HG03521 (cell line): Measurements from ENCODE around the gene PTPRK.
"Not testable (repeated sequence)": the region's sequence is repeated elsewhere in the genome, so short reads cannot be mapped to it uniquely, and the experiment has no call there.

ENCODE experiments used
- ATAC-seq: cut with Tn5 transposase; IDR thresholded peaks from one replicate; pipeline ENCODE4 v1.9.1; 2021; ENCODE audit warnings: mild to moderate bottlenecking, moderate library complexity; ENCODE audit not compliant: unreplicated experiment

Gene PTPRK

DNA sequence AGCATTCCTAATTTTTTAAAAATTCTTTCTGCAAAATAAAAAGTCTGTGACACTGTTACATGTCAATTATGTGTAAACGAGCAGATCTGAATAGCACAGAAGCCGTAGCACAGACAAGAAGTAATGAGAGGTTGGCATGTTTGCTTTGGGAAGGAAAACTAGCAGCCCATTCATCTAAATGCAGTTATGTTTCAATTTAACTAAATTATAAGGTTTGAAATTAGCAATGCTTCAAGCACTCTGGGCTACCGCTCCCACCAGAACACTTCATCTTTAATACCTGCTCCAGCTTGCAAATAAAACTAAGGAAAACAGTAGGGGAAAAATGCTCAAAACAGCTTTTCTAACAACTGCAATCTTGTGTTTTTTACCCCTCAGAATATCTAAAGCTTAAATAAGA is 73.9 kb downstream of the PTPRK start:
- no peak for ATAC-seq

DNA sequence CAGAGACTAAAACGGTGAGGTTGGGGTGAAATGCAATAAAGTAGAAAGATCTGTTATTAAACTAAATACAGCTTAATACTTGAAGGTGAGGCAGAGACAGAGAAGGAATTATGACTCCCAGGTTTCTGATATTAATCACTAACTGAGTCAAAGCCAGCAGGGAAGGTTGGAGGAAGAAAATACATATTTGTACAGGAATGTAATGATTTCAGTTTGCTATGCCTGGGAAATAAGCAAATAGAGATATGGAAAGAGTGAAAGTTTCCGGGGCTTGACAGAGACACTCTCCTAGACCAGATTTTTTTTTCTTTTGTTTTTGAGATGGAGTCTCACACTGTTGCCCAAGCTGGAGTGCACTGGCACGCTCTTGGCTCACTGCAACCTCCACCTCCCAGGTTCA is 76.8 kb downstream of the PTPRK start:
- no peak for ATAC-seq

- no peak for ATAC-seq
These were observed 80.8 kb downstream of the PTPRK start for GRCh38 chr6:128439627-128440026.

- no peak for ATAC-seq
These were observed 82.0 kb downstream of the PTPRK start for GRCh38 chr6:128438393-128438792.

- ATAC-seq = no peak
These were observed 82.7 kb downstream of the PTPRK start for GRCh38 chr6:128437685-128438084.

DNA sequence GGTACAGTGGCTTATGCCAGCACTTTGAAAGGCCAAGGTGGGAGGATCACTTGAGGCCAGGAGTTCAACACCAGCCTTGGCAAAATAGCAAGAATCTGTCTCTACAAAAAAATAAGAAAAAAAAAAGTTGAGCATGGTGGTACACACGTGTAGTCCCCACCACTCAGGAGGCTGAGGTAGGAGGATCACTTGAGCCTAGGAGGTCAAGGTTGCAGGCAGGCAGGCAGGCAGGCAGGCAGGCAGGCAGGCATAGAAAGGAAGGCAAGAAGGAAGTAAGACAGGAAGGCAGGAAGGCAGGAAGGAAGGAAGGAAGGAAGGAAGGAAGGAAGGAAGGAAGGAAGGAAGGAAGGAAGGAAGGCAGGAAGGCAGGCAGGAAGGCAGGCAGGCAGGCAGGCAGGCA is 85.6 kb downstream of the PTPRK start:
- ATAC-seq = not testable (repeated sequence)

GRCh38 chr6:128432394-128432793 is 88.0 kb downstream of the PTPRK start:
- no peak for ATAC-seq

DNA sequence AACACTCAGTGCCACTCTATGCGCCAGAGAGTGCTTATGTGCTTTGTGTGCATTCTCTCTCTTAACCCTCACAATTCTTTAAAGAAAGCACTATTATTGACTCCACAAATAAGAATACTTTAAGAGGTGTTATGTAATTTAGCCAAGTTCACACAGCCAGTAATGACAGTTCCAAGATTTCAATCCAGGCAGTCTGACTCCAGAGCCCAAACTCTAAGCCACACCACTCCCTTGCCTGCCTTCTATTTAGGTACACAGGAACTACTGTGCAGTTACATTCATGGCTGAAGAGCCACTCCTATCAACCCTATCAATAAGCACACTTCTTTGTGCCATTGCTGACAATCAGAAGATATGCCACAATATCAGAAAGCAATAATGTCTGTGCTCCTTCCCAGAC is 93.3 kb downstream of the PTPRK start:
- no peak for ATAC-seq

- ATAC-seq = no peak
These were observed 94.5 kb downstream of the PTPRK start for GRCh38 chr6:128425856-128426255.

- ATAC-seq = no peak
These were observed 97.5 kb downstream of the PTPRK start for GRCh38 chr6:128422871-128423270.

GRCh38 chr6:128422200-128422599 is 98.2 kb downstream of the PTPRK start:
- ATAC-seq = no peak

- ATAC-seq = no peak
These were observed 98.6 kb downstream of the PTPRK start for GRCh38 chr6:128421788-128422187.

- ATAC-seq = no peak
These were observed 102.7 kb downstream of the PTPRK start for GRCh38 chr6:128417698-128418097.

GRCh38 chr6:128415387-128415786 is 105.0 kb downstream of the PTPRK start:
- no peak for ATAC-seq

DNA sequence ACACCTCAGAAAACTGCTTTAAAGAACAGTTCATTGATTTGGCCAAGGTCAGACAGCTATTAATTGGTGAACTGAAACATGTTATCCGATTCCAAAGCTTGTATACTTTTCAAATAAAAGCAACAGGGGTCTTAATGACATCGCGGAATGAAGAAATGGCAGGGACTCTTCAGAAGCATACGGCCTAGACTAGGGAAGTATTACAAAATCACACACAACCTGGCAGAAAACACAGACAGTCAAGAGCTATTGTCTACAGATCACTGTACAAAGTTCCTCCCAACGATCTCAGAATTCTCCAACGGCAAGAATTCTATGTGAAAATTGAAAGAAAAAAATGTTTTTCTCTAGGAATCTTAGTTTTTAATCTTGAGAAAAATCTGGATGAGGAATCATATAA is 105.5 kb downstream of the PTPRK start:
- no peak for ATAC-seq

- ATAC-seq = no peak
These were observed 107.1 kb downstream of the PTPRK start for GRCh38 chr6:128413291-128413690.

DNA sequence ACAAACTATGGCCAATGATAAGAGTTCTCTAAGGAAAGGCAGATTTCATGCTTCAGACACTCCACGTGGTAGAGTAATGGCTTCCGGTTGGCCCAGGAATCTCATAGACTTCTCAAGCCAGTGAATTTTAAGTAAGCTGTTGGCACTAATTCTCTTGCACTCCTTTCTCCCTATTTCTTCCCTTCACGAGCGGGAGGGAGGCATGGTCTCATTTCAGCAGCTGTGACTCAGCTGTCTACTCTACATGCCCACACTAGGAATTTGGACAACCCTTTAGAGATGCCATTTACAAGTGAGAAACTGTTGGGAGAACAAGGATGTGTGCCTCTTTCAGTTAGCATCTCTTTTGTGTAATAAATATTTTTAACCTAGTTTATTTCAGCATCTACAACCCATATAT is 107.7 kb downstream of the PTPRK start:
- ATAC-seq = no peak

GRCh38 chr6:128410584-128410983 is 109.8 kb downstream of the PTPRK start:
- no peak for ATAC-seq

DNA sequence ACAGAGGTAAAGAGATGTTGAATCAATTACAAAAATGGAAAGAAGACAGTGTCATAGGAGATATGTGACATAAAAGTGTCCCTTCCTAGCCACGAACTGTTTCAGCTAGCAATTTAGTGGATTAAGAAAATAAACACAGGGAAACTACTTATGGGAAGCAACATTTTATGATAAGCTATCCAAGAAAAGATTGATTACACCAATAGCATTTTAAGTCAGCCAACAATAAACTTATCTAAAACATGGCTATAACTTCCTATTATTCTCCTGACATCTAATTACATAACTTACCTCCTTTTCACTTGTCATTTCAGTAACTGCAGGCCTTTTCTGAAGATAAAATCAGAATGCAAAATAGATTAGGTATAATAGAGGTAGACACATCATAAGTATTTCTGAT is 111.4 kb downstream of the PTPRK start:
- ATAC-seq = no peak

- ATAC-seq = no peak
These were observed 113.9 kb downstream of the PTPRK start for GRCh38 chr6:128406453-128406852.

DNA sequence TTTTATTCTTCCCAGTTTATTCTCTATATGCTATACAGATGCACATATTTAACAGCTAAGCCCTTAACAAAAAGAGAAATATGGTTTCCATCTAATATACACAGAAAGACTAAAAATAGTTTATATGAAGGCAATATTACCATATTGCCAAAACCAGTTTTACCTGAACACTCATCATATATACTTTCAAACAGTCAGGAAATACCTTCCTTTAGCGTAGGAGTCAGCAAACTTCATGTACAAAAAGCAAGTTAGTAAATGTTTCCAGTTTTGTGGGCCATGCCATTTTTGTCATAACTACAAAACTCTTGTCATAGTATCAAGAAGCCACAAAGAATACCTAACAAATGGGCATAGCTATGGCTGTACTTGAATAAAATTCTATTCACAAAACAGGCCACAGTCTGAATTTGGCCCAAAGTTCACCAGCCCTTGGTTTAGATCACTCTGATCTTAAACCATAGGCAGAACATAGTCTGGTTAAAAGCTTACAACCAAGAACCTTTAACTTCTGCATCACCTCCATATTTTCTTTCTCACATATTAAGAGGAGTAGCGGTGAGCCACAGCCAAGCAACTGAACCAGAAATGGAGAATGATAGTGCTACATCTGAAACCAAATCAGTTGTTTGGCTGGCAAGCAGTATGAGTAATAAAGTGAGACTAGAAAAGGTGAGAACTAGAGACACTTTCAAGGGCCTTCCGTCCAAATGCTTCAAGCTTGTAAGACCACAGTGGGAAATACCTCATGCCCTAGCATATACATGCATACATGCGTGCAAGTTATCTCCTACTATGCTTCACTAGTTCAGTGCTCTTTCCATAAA is 116.6 kb downstream of the PTPRK start:
- no peak for ATAC-seq

- no peak for ATAC-seq
These were observed 119.5 kb downstream of the PTPRK start for GRCh38 chr6:128400875-128401274.

GRCh38 chr6:128397996-128398395 is 122.4 kb downstream of the PTPRK start:
- ATAC-seq = no peak
